ENCODE results near the gene PLK2.

The PLK2 gene

GRCh38 chr5:58481828-58482227 lies 21.9 kb upstream of the PLK2 start:
- Histone ChIP-seq H3K36me3 (ENCODE audit: control insufficient read depth, insufficient read depth, low read length) (no peaks in the 10 kb centered on the region), H3K9me3 (ENCODE audit: control insufficient read depth, low read length) (no peaks in the 10 kb centered on the region), H3K27me3 (ENCODE audit: control insufficient read depth, insufficient read depth, low read length, poor library complexity, severe bottlenecking) (no peaks in the 10 kb centered on the region), H3K27ac (ENCODE audit: insufficient read depth, low read depth, low read length, poor library complexity, severe bottlenecking) (no peak overlapping the region), H3K4me3 (ENCODE audit: insufficient read depth, low read depth, low read length) (no peak overlapping the region), H3K4me1 (ENCODE audit: control insufficient read depth, insufficient read depth, low read length) (no peaks in the 10 kb centered on the region)
- WGBS, 2 experiments = 92% methylated on average over 6 of the region's 6 CpGs

- H3K4me3 ChIP-seq (ENCODE audit: insufficient read depth, low read depth, low read length) = no peak overlapping the region
- H3K9me3 ChIP-seq (ENCODE audit: control insufficient read depth, low read length) = no peaks in the 10 kb centered on the region
- H3K27ac ChIP-seq (ENCODE audit: insufficient read depth, low read depth, low read length, poor library complexity, severe bottlenecking) = no peak overlapping the region
- H3K4me1 ChIP-seq (ENCODE audit: control insufficient read depth, insufficient read depth, low read length) = no peaks in the 10 kb centered on the region
- H3K36me3 ChIP-seq (ENCODE audit: control insufficient read depth, insufficient read depth, low read length) = no peaks in the 10 kb centered on the region
- no peaks in the 10 kb centered on the region for H3K27me3 ChIP-seq (ENCODE audit: control insufficient read depth, insufficient read depth, low read length, poor library complexity, severe bottlenecking)
Observed at GRCh38 chr5:58481066-58481676, 21.3 kb upstream of the PLK2 start.

- no peaks in the 10 kb centered on the region for H3K4me1 ChIP-seq (ENCODE audit: control insufficient read depth, insufficient read depth, low read length)
- WGBS, 2 experiments = 60 to 67% methylated on average over 1 of the region's 1 CpG
- no peak overlapping the region for H3K4me3 ChIP-seq (ENCODE audit: insufficient read depth, low read depth, low read length)
- no peak overlapping the region for H3K27ac ChIP-seq (ENCODE audit: insufficient read depth, low read depth, low read length, poor library complexity, severe bottlenecking)
- no peaks in the 10 kb centered on the region for H3K36me3 ChIP-seq (ENCODE audit: control insufficient read depth, insufficient read depth, low read length)
- H3K27me3 ChIP-seq (ENCODE audit: control insufficient read depth, insufficient read depth, low read length, poor library complexity, severe bottlenecking) = no peaks in the 10 kb centered on the region
- no peaks in the 10 kb centered on the region for H3K9me3 ChIP-seq (ENCODE audit: control insufficient read depth, low read length)
Observed at GRCh38 chr5:58477760-58478376, 18.0 kb upstream of the PLK2 start.

- WGBS, 2 experiments = 72 to 75% methylated on average over 3 of the region's 3 CpGs
- H3K27ac ChIP-seq (ENCODE audit: insufficient read depth, low read depth, low read length, poor library complexity, severe bottlenecking) = no peak overlapping the region
- H3K4me1 ChIP-seq (ENCODE audit: control insufficient read depth, insufficient read depth, low read length) = no peaks in the 10 kb centered on the region
- H3K4me3 ChIP-seq (ENCODE audit: insufficient read depth, low read depth, low read length) = no peak overlapping the region
- H3K27me3 ChIP-seq (ENCODE audit: control insufficient read depth, insufficient read depth, low read length, poor library complexity, severe bottlenecking) = no peaks in the 10 kb centered on the region
- no peaks in the 10 kb centered on the region for H3K9me3 ChIP-seq (ENCODE audit: control insufficient read depth, low read length)
- no peaks in the 10 kb centered on the region for H3K36me3 ChIP-seq (ENCODE audit: control insufficient read depth, insufficient read depth, low read length)
Observed at GRCh38 chr5:58475404-58475803, 15.5 kb upstream of the PLK2 start.

GRCh38 chr5:58469896-58470295 lies 10.0 kb upstream of the PLK2 start:
- Histone ChIP-seq H3K4me1 (ENCODE audit: control insufficient read depth, insufficient read depth, low read length) (no peaks in the 10 kb centered on the region), H3K27ac (ENCODE audit: insufficient read depth, low read depth, low read length, poor library complexity, severe bottlenecking) (no peak overlapping the region), H3K9me3 (ENCODE audit: control insufficient read depth, low read length) (no peaks in the 10 kb centered on the region), H3K36me3 (ENCODE audit: control insufficient read depth, insufficient read depth, low read length) (no peaks in the 10 kb centered on the region), H3K27me3 (ENCODE audit: control insufficient read depth, insufficient read depth, low read length, poor library complexity, severe bottlenecking) (no peaks in the 10 kb centered on the region), H3K4me3 (ENCODE audit: insufficient read depth, low read depth, low read length) (no peak overlapping the region)
- 88 to 100% methylated on average over 1 to 2 of the region's 2 CpGs for WGBS, 2 experiments

- no peak overlapping the region for H3K4me3 ChIP-seq (ENCODE audit: insufficient read depth, low read depth, low read length)
- WGBS, 2 experiments = 73 to 79% methylated on average over 4 of the region's 4 CpGs
- no peaks in the 10 kb centered on the region for H3K27me3 ChIP-seq (ENCODE audit: control insufficient read depth, insufficient read depth, low read length, poor library complexity, severe bottlenecking)
- H3K4me1 ChIP-seq (ENCODE audit: control insufficient read depth, insufficient read depth, low read length) = no peaks in the 10 kb centered on the region
- H3K36me3 ChIP-seq (ENCODE audit: control insufficient read depth, insufficient read depth, low read length) = no peaks in the 10 kb centered on the region
- no peaks in the 10 kb centered on the region for H3K9me3 ChIP-seq (ENCODE audit: control insufficient read depth, low read length)
- no peak overlapping the region for H3K27ac ChIP-seq (ENCODE audit: insufficient read depth, low read depth, low read length, poor library complexity, severe bottlenecking)
Observed at GRCh38 chr5:58466939-58467338, 7.1 kb upstream of the PLK2 start.

- Histone ChIP-seq H3K27me3 (ENCODE audit: control insufficient read depth, insufficient read depth, low read length, poor library complexity, severe bottlenecking) (peaks cover 22% of the 10 kb centered on the region), H3K4me1 (ENCODE audit: control insufficient read depth, insufficient read depth, low read length) (no peaks in the 10 kb centered on the region), H3K9me3 (ENCODE audit: control insufficient read depth, low read length) (no peaks in the 10 kb centered on the region), H3K27ac (ENCODE audit: insufficient read depth, low read depth, low read length, poor library complexity, severe bottlenecking) (no peak overlapping the region), H3K36me3 (ENCODE audit: control insufficient read depth, insufficient read depth, low read length) (no peaks in the 10 kb centered on the region), H3K4me3 (ENCODE audit: insufficient read depth, low read depth, low read length) (no peak overlapping the region)
- WGBS, 2 experiments = 8 to 30% methylated on average over 3 to 4 of the region's 4 CpGs
Observed at GRCh38 chr5:58462623-58463230, 2.8 kb upstream of the PLK2 start.

- 76 to 81% methylated on average over 2 to 3 of the region's 3 CpGs for WGBS, 2 experiments
- Histone ChIP-seq H3K4me1 (ENCODE audit: control insufficient read depth, insufficient read depth, low read length) (no peaks in the 10 kb centered on the region), H3K36me3 (ENCODE audit: control insufficient read depth, insufficient read depth, low read length) (no peaks in the 10 kb centered on the region), H3K4me3 (ENCODE audit: insufficient read depth, low read depth, low read length) (no peak overlapping the region), H3K27ac (ENCODE audit: insufficient read depth, low read depth, low read length, poor library complexity, severe bottlenecking) (no peak overlapping the region), H3K9me3 (ENCODE audit: control insufficient read depth, low read length) (no peaks in the 10 kb centered on the region), H3K27me3 (ENCODE audit: control insufficient read depth, insufficient read depth, low read length, poor library complexity, severe bottlenecking) (peaks cover 22% of the 10 kb centered on the region)
Observed at GRCh38 chr5:58462154-58462553, 2.3 kb upstream of the PLK2 start.

- no peak overlapping the region for H3K27ac ChIP-seq (ENCODE audit: insufficient read depth, low read depth, low read length, poor library complexity, severe bottlenecking)
- H3K9me3 ChIP-seq (ENCODE audit: control insufficient read depth, low read length) = no peaks in the 10 kb centered on the region
- peaks cover 1% of the 10 kb centered on the region for H3K36me3 ChIP-seq (ENCODE audit: control insufficient read depth, insufficient read depth, low read length)
- WGBS, 2 experiments = 11% methylated on average over 30 of the region's 30 CpGs
- H3K27me3 ChIP-seq (ENCODE audit: control insufficient read depth, insufficient read depth, low read length, poor library complexity, severe bottlenecking) = peaks cover 22% of the 10 kb centered on the region
- peak overlapping the region; percentile 66 for H3K4me3 ChIP-seq (ENCODE audit: insufficient read depth, low read depth, low read length)
- no peaks in the 10 kb centered on the region for H3K4me1 ChIP-seq (ENCODE audit: control insufficient read depth, insufficient read depth, low read length)
Observed at GRCh38 chr5:58460732-58461286, 923 bp upstream of the PLK2 start.

GRCh38 chr5:58459146-58460001 lies 512 bp downstream of the PLK2 start:
- Histone ChIP-seq H3K27me3 (ENCODE audit: control insufficient read depth, insufficient read depth, low read length, poor library complexity, severe bottlenecking) (peaks cover 22% of the 10 kb centered on the region), H3K4me1 (ENCODE audit: control insufficient read depth, insufficient read depth, low read length) (no peaks in the 10 kb centered on the region), H3K27ac (ENCODE audit: insufficient read depth, low read depth, low read length, poor library complexity, severe bottlenecking) (no peak overlapping the region), H3K4me3 (ENCODE audit: insufficient read depth, low read depth, low read length) (peak overlapping the region; percentile 66), H3K9me3 (ENCODE audit: control insufficient read depth, low read length) (no peaks in the 10 kb centered on the region), H3K36me3 (ENCODE audit: control insufficient read depth, insufficient read depth, low read length) (peaks cover 12% of the 10 kb centered on the region)
- 1% methylated on average over 57 of the region's 57 CpGs for WGBS, 2 experiments

All from ectodermal cell (in vitro differentiated cells).